HG03139 (cell line): ENCODE measurements around the gene PLB1.

Experiments used
- ATAC-seq: cut with Tn5 transposase; IDR thresholded peaks from one replicate; pipeline ENCODE4 v1.9.1; 2021; ENCODE audit not compliant: unreplicated experiment

The PLB1 gene

GRCh38 chr2:28496781-28497180 is 921 bp downstream of the PLB1 start:
- no peak for ATAC-seq

- ATAC-seq: no peak
Measured at GRCh38 chr2:28497206-28497605, 1.3 kb downstream of the PLB1 start.

GRCh38 chr2:28499282-28499681 is 3.4 kb downstream of the PLB1 start:
- ATAC-seq: no peak

- no peak for ATAC-seq
Measured at GRCh38 chr2:28505361-28505760, 9.5 kb downstream of the PLB1 start.

- ATAC-seq: no peak
Measured at GRCh38 chr2:28506112-28506910, 10.5 kb downstream of the PLB1 start.

- no peak for ATAC-seq
Measured at GRCh38 chr2:28507796-28508764, 12.2 kb downstream of the PLB1 start.

- no peak for ATAC-seq
Measured at GRCh38 chr2:28509361-28509760, 13.5 kb downstream of the PLB1 start.

- ATAC-seq: no peak
Measured at GRCh38 chr2:28510184-28510583, 14.3 kb downstream of the PLB1 start.

GRCh38 chr2:28511871-28512606 is 16.2 kb downstream of the PLB1 start:
- ATAC-seq: no peak

- no peak for ATAC-seq
Measured at GRCh38 chr2:28512607-28512965, 16.7 kb downstream of the PLB1 start.

- no peak for ATAC-seq
Measured at GRCh38 chr2:28513097-28513496, 17.2 kb downstream of the PLB1 start.

GRCh38 chr2:28515176-28515751 is 19.4 kb downstream of the PLB1 start:
- no peak for ATAC-seq

GRCh38 chr2:28516430-28516829 is 20.6 kb downstream of the PLB1 start:
- ATAC-seq: no peak

GRCh38 chr2:28516950-28517349 is 21.1 kb downstream of the PLB1 start:
- ATAC-seq: no peak

GRCh38 chr2:28521663-28522062 is 25.8 kb downstream of the PLB1 start:
- ATAC-seq: no peak

GRCh38 chr2:28522481-28522880 is 26.6 kb downstream of the PLB1 start:
- ATAC-seq: no peak

- ATAC-seq: no peak
Measured at GRCh38 chr2:28523902-28524301, 28.0 kb downstream of the PLB1 start.

GRCh38 chr2:28525481-28525880 is 29.6 kb downstream of the PLB1 start:
- ATAC-seq: no peak

GRCh38 chr2:28526527-28527132 is 30.8 kb downstream of the PLB1 start:
- ATAC-seq: no peak

GRCh38 chr2:28527196-28527595 is 31.3 kb downstream of the PLB1 start:
- ATAC-seq: no peak

- no peak for ATAC-seq
Measured at GRCh38 chr2:28528206-28528605, 32.3 kb downstream of the PLB1 start.
